COLO668 (cell line): ENCODE data around the gene PTPN3.

Experiments
- DNase-seq: peaks from one replicate; lab custom pipeline; 2025; ENCODE audit not compliant: unreplicated experiment; lab: John Stamatoyannopoulos, UW

Gene PTPN3

GRCh38 chr9:109454601-109455155, 43.4 kb downstream of the PTPN3 start:
- no peak for DNase-seq

- no peak for DNase-seq
Observed at GRCh38 chr9:109454041-109454440, 44.1 kb downstream of the PTPN3 start.

GRCh38 chr9:109453210-109453842, 44.8 kb downstream of the PTPN3 start:
- no peak for DNase-seq

GRCh38 chr9:109452761-109453160, 45.3 kb downstream of the PTPN3 start:
- no peak for DNase-seq

- no peak for DNase-seq
Observed at GRCh38 chr9:109451311-109452025, 46.6 kb downstream of the PTPN3 start.

GRCh38 chr9:109450346-109450745, 47.8 kb downstream of the PTPN3 start:
- no peak for DNase-seq

GRCh38 chr9:109449036-109449798, 48.9 kb downstream of the PTPN3 start:
- no peak for DNase-seq

- no peak for DNase-seq
Observed at GRCh38 chr9:109448223-109448622, 49.9 kb downstream of the PTPN3 start.

- no peak for DNase-seq
Observed at GRCh38 chr9:109447329-109448076, 50.6 kb downstream of the PTPN3 start.

- no peak for DNase-seq
Observed at GRCh38 chr9:109444771-109445320, 53.3 kb downstream of the PTPN3 start.

GRCh38 chr9:109442716-109443115, 55.4 kb downstream of the PTPN3 start:
- no peak for DNase-seq

- DNase-seq = no peak
Observed at GRCh38 chr9:109441296-109441695, 56.8 kb downstream of the PTPN3 start.

GRCh38 chr9:109440797-109441287, 57.3 kb downstream of the PTPN3 start:
- peak; percentile 33 for DNase-seq

- DNase-seq = no peak
Observed at GRCh38 chr9:109440117-109440515, 58.0 kb downstream of the PTPN3 start.

GRCh38 chr9:109439378-109440116, 58.6 kb downstream of the PTPN3 start:
- no peak for DNase-seq

- DNase-seq = no peak
Observed at GRCh38 chr9:109437286-109437685, 60.8 kb downstream of the PTPN3 start.

GRCh38 chr9:109436071-109436470, 62.0 kb downstream of the PTPN3 start:
- DNase-seq = no peak

GRCh38 chr9:109433476-109433875, 64.6 kb downstream of the PTPN3 start:
- DNase-seq = no peak

GRCh38 chr9:109430231-109430630, 67.9 kb downstream of the PTPN3 start:
- no peak for DNase-seq

GRCh38 chr9:109428854-109429253, 69.3 kb downstream of the PTPN3 start:
- DNase-seq = no peak
